GM21825 (cell line): Measurements from ENCODE around the gene CD82.
A peak's percentile ranks its signal among the peaks of the same experiment; 100 is the strongest.
"Not testable (repeated sequence)": the region's sequence is repeated elsewhere in the genome, so short reads cannot be mapped to it uniquely, and the experiment has no call there.

Source experiments
- ATAC-seq: cut with Tn5 transposase; IDR thresholded peaks from one replicate; pipeline ENCODE4 v1.9.1; 2021; ENCODE audit warnings: mild to moderate bottlenecking, moderate library complexity; ENCODE audit not compliant: unreplicated experiment

The CD82 gene

DNA sequence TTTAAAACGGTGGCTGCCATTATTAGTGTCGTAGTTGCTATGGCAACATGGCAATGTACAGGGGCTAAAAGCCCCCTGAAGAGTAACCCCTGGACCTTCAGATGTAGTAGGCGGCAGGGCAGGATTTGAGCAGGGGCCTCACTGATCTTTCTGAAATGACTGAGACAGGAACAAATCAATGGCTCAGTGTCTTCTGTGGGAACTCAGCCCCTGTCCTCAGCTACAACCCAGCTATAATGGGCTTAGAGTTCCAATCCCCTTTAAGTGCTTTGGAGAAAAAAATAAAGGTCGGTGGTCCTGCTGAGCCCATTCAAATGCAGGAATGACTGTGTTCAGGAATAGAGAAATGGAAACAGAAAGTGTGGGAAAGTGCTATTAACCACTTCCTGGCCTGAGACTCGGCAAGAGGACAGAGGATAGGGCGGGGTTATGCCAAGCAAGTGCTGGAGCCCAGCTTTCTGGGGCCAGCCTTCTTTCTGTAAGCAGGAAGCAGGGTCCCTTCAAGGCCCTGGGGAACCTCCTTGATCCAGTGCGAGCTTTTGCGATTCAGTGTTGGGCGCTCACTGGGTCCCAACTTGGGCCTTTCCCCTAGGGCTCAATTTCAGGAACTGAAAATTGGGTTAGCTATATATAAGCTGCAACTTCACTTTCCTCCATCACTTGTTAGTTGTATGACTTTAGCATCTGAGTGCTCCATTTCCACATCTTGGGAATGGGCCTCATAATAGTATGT, 6.1 kb upstream of the CD82 start:
- peak; percentile 75 for ATAC-seq

DNA sequence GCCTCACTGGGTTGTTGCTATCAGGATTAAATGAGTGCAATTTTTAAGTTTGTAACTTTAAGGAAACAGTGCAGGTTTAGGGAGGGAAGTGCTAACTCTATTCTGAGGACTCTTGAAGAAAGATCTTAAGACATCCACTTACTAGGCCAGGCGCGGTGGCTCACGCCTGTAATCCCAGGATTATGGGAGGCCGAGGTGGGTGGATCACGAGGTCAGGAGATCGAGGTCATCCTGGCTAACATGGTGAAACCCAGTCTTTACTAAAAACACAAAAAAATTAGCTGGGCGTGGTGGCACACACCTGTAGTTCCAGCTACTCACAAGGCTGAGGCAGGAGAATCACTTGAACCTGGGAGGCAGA, 5.5 kb upstream of the CD82 start:
- ATAC-seq = not testable (repeated sequence)

DNA sequence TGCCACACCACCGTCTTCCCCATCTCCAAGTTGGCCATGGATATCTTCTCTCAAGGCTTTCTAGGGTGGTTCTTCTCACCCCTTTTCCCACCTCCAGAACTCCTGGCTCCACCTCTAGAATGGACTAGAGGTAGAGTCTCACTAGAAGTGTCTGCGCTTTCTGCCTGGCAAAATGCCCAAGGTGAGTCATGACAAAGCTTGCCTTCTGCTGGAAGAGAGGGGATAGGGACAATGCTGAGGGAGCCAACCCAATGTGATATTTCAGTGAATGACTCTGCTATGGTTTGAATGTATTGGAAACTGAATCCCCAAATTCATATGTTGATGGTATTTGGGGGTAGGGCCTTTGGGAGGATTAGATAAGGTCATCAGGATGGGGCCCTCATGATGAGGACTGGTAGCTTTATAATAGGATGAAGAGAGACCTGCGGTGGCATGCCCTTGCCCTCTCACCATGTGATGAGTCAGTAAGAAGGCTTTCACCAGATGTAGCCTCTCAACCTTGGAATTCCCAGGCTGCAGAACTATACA, 4.1 kb upstream of the CD82 start:
- ATAC-seq = no peak

DNA sequence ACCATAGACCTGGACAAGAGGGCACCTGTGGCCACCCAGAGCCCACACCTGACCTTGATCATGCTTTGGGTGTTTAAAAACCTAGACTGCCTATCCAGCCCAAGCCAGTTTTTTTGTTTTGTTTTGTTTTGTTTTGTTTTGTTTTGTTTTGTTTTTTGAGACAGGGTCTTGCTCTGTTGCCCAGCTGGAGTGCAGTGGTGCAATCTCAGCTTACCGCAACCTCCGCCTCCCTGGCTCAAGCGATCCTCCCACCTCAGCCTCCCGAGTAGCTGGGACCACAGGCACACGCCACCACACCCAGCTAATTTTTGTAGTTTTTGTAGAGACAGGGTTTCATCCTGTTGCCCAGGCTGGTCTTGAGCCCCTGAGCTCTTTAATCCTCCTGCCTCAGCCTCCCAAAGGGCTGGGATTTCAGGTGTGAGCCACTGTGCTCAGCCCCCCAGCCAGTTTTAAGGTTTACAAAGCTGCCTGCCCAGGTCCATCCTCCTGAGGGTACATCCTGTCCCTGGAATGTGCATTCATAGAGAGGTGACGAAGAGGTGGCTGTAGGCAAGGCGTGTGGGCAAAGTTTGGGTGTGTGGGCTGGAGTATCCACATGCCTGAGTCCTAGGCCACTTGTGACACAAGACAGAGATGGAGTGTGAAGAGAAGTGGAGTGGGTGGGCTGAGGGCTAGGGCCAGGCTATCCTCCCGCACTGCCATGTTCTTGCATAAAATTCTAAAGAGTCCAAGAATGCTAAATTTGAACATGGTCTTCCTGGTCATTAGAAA, 3.3 kb upstream of the CD82 start:
- no peak for ATAC-seq

DNA sequence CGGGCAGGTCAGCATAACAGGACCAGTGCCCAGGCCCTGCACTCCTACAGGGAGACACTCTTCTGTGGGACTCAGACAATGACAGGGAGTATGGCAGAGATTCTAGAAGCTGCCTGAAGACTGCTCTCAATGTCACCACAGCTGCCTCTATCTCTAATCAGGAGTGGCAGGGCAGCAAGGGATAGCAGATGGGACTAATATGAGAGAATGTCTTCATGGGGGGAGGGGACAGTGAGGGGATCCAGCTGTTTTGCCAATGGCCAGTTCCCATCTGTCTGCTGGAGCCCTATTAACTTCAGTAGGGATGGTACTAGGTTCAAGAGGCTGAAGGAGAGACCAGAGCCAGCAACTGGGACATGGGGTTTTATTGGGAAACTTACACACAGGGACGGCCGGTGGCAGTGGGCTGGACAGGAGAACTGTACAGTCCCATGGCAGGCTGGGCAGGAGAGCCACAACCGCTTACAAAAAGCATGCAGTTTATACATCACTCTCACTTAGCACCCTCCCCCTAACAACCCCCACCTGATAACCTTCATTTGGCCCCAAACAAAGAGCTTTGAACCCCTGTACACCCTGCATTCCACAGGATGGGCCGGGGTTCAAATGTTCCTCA, 2.5 kb upstream of the CD82 start:
- ATAC-seq = no peak

DNA sequence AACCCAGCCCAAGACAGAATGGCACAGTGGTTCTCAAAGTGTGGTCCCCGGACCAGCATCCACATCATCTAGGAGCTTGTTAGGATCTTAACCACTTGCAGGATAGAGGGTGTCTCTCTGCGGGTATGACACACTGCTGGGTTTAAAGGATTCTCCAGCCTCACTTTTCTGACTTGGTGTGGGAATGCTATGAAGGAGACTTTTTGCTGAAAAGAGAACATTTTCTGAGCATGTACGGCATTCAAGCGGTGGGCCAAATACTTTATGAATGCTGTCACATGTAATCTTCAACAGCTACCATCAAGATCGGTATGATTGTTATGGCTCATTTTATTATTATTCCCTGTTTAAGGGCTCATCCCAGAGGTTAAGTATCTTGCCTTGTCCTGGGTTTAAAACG, 1.8 kb upstream of the CD82 start:
- ATAC-seq = no peak

DNA sequence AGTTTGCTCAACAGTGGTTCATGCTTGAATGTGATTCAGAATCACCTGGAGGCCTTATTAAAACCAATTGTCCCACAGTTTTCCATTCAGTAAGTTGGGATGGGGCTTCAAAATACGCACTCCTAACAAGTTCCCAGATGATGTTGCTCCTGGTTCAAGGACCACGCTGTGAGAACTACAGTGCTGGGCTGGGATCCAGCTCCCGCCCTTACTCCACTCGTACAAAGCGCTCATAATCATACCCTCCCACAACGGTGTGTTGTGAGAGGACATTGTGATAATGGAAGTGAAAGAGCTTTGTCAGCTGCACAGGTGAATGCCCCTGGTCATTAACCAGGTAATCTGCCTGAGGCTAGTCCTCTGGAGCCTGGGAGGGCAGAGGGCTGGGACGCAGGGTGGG, 1.3 kb upstream of the CD82 start:
- ATAC-seq = no peak

DNA sequence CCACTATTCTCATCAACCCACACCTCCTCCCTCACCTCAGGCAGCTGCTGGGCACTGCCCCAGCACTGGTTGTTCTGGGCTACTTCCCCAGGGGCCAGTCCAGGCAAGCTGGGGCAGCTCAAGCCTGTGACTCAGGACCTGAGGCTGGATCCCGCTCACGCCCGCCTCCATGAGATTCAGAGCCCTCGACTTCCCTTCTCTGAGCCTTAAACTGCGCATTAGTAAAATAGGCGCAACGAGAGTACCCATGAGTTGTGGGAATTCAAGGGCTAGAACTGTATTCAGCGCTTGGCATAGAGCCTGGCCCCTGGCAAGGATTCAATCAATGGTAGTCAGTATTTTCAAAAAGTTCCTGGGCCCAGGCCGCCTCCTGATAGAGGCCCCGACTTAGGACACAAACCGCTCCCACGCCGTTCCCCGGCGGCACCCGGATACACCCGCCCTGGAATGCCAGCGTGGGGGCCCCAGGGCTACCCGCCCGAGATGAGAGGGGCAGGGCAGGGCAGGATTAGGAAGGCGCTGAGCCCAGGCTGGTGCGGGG, 723 bp upstream of the CD82 start:
- no peak for ATAC-seq

DNA sequence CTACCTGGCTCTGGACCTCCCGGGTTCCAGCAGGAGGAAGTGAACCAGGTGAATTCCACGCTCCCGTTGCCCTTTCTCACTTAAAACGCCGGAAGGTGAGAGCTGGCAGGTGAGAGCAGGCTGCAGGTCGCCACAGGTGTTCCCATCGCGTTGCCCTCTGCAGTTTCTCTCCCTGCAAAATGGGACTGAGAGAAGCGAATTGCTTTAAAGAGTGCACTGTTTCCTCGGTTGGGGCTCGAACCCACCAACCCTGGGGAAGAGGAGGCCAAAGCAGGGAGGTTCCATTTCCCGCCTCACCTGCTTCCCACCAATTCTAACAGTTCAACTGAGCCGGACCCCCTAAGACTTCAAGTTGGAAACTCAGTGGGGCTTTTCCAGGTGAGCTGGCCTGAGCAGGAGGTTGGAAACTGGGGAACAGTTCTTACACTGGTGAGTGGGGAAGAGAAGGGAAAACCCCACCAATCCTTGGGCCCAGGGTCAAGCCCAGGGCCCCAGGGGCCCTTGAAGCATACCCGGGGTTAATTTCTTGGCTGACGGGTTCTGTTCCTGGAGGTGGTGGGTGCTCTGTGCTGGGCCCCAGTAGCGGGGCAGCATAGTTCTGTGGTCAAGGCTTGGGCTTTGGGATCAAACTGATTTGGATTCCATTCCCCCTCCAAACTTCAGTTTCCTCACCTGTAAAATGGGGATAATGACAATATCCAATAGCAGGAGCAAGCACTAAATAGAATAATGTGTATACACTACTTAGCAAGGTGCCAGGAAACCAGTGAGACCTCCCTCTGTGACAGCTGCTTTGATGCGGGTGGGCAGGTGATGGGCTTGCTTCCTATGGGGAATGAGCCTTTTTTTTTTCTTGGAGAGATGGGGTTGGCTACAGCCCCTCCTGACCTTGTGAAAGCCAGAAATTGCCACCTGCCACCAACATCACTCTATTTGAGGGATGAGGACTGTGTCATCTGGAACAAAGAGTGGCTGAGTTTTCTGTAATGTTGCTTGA, 788 bp downstream of the CD82 start:
- no peak for ATAC-seq

DNA sequence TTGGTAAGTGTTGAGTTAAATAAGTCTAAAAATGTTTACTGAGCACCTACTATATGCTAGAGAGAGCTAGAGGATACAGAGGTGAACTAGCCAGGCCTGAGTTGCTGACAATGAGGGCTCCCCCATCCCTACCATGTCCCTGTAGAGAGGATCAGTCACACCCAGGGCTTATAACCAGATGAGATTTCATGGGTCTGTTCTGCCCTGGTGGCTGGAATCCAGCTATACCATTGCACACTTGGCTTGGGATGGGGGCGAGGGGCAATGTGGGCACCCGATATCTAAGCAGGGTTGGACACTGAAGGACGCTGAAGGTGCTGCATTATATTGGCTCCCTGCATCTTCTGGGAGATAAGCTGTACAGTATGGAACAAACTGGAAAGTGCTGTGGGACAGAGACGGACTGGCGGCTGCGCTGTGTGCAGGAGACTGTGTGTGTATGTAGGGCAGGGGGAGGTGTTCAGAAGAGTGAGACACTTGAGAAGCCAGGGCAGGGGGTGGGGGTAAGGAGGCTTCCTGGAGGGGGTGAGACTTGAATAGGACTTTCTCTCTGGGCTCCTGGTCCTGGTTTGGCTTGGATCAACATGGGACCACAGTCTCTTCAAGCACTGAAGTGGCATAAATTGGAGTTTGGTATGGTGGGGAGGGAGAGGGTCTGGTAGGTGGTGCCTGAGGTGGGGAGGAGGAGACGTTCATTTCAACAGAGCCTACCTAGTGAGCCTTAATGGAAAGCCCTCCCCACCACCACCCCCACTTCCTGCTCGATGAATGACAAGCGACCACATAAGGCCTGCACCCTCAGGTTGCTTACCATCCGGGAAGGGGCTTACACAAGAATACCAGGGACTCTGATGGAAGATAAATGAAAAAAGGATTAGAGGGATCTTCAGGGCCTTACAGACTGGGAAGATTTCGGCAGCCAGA, 1.8 kb downstream of the CD82 start:
- no peak for ATAC-seq

DNA sequence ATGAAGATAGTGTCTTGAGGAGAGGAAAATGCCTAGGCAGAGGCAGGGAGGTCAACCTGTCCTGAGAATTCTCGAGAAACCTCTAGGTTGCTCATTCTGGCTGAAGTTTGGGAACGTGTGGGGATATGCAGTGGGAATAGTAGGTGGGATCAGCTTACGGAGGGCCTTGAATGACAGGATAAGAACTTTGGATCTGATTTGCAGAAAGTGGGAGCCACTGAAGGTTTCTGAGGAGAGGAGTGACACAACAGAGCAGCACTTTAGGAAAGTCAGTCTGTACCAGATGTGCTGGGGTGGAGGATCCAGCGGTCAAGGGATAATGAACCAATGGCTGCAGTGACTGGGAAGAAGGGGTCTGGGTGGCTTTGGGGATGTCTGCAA, 2.4 kb downstream of the CD82 start:
- no peak for ATAC-seq

DNA sequence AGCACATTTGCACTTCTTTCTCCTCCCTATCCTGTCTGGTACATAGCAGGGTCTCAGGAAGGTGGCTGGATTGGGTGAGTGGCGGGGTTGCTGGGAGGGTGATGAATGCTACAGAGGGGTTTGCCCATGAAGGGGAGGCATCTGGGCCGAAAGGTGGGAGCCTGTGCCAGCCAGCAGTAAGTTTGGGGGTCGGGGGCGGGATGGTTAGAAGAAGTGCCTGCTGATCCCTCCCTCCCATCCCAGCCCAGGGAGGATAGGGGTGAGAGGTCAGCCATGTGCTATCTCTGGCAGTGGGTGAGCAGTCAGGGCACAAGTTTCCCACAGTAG, 2.8 kb downstream of the CD82 start:
- no peak for ATAC-seq

DNA sequence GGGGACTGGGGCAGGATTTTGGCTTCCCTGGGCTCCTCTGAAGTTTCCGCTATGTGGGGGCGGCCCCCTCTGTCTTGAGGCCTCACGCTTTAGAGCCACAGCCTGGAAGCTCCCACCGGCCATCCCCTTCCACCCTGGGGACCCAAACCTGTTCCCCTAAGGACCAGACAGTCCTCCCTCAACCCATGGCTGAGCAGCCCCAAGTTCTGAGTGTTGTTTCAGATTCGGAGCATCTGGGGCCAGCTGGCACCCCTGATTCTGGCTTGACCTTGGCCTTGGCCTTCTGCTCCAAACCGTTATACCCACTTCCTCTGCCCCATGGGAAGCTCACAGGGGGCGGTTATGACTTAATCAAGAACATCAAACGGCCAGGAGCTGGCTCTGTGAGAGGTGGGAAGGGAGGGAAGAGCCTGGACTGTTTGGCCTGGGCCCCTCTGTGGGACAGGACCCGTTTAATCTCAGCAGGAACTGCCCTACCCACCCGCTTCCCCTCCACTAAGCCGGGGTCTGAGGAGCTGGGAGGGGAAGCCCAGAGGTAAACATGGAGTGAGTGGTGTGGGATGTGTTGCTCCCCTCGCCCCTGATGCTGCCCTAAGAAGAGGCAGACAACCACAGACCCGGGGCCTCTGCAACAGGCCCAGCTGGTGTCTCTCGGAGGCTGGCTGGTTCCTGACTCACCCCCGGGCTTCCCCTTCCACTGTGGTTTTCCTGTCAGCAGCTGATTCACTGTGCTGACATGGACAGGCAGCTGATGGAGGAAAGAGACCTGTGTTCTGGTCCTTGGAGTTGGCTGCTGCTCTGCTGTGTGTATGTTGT, 3.4 kb downstream of the CD82 start:
- ATAC-seq = peak; percentile 46

DNA sequence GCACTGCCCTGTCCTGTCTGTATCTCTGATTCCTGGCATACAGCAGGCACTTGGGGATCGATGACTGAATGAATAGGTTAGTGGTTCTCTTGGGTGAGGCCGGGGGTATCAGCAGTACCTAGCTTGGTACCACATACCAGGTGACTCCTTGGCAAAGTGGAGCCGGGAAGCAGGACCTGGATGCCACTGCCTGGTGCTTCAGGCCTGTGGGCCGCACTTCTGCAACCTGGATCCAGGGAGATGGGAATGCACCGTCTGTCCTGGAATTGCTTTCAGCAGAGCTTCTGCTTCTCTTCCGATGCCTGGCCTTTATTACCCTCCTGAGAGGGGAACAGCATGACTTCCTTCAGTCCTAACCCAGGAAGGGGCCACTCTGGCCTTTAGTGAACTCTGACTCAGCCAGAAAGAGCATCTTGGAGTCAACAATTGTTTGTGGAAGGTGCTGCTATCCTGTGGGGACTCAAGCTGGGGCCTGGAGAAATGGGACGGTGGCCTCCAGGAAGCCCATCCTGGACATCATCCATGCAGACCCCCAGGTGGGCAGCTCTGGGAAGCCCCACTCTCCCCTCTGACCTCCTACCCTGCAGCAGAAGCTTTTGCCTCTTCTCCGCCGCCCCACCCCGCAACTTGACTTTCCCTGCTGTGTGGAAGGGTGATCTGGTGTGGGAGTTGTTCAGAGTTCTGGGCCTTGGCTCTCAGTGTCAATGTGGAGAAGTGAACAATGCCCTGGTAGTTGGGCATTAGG, 5.1 kb downstream of the CD82 start:
- no peak for ATAC-seq

DNA sequence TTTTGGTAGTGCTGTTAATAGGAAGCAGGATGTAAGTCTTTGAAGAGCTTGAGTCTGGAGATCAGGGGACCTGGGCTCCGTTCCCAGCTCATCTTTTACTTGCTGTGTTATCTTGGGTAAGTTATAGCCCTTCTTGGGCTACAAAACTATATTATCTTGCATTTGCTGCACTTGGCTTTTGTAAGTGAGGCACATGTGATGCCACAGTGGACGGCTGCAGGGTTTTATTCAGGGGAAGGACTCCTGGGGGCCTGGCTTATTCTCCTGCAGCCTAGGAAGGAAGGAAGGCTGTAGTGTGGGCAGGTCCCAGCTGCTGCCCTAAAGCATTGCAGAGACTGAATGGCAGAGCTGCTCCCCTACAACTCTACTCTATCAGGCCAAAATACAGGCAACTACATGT, 6.4 kb downstream of the CD82 start:
- no peak for ATAC-seq

DNA sequence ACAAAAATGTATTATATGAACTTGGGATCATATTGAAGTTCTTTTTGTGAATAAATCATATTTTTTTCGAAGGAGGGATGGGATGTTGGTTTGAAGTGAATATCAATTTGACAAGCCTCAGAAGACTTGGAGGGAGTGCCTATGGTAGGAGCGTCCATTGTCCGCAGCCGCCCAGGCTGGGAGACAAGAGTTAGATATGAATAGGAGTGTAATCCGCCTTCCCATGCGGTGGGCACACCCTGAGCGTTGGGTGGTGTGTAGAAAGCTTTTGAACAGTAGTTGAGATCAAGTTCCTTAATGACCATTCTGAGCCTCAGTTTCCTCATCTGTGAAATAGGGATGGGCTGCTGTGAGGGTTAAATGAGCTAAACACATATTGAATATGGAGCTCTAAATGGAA, 7.0 kb downstream of the CD82 start:
- no peak for ATAC-seq

DNA sequence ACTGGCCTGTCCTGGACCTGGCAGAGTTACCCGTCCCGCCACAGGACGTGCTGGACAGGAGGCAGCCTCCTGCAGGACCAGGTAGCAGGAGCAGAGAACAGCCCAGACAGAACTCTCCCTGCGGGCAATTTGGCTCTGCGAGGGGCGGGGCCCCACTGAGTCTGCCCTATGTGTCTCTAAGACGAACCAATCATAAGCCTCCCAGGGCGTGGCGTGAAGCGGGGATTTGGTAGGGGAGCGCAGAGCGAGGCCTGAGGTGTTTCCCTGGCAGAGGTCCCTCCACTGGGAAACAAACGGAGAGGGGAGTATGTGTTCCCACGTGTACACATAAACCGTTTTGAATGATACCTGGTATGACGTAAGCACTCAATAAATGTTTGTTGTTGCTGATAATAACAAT, 7.4 kb downstream of the CD82 start:
- ATAC-seq = no peak

DNA sequence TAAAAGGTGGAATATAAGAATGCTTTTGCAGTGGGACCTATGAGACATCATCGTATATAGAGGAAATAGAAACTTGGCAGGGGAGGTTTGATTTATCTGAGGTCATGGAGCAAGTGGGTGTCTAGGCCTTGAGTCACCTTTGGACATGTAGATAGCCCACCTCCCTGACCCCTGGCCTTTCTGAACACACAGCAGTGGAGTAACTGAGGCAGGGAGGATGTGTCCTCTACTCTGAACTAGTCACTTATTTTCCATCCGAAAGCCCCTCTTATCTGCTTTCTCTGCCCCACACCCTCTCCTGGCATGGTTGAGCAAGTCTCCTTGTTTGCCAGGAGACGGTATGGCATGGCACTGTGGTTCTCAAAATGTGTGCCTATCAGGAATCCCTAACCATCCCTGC, 7.9 kb downstream of the CD82 start:
- ATAC-seq = no peak
